CD4-positive, alpha-beta memory T cell (primary cell): ENCODE results near the gene ZNF80. TPM values are rescaled to one million over a fixed set of nuclear protein-coding genes. Genes with fewer than 3 reads are reported as not detected.
"Not testable (repeated sequence)": the region's sequence is repeated elsewhere in the genome, so short reads cannot be mapped to it uniquely, and the experiment has no call there.

Experiments used
- CTCF ChIA-PET: fragments of 350-600 bp; sonication (Branson Sonifier 250); formaldehyde crosslinking; loops from one replicate; lab custom pipeline; 2021; ENCODE audit warnings: inconsistent platforms; ENCODE audit not compliant: partially characterized antibody; lab: Charles Lee
- POLR2A ChIA-PET: fragments of 350-600 bp; sonication (Branson Sonifier 250); formaldehyde crosslinking; loops from one replicate; lab custom pipeline; 2021; ENCODE audit not compliant: partially characterized antibody; lab: Charles Lee
- DNase-seq, 5 donors: peaks; one replicate each; pipeline versions ENCODE4 v3.0.0 to v3.0.0-alpha.2; 2020 to 2022; ENCODE audit warnings: mixed read lengths in 1 of 5
- H3K27ac ChIP-seq: one replicate; pipeline ENCODE4 v1.7.0; 2013; ENCODE audit warnings: low read depth, low read length
- H3K27me3 ChIP-seq: 2 replicates; pipeline ENCODE4 v1.7.0; 2013; ENCODE audit warnings: mild to moderate bottlenecking, low read length, moderate library complexity; ENCODE audit not compliant: insufficient read depth
- H3K36me3 ChIP-seq: 2 replicates; pipeline ENCODE4 v1.7.0; 2013; ENCODE audit warnings: mild to moderate bottlenecking, low read length, moderate library complexity; ENCODE audit not compliant: insufficient read depth
- H3K4me1 ChIP-seq: 2 replicates; pipeline ENCODE4 v1.7.0; 2013; ENCODE audit warnings: mild to moderate bottlenecking, low read length, moderate library complexity; ENCODE audit not compliant: insufficient read depth
- H3K4me3 ChIP-seq, 2 donors: one replicate each; pipeline ENCODE4 v1.7.0; 2013; ENCODE audit warnings: low read length in 2 of 2, mild to moderate bottlenecking in 1 of 2
- H3K9me3 ChIP-seq, 2 donors: one replicate each; pipeline ENCODE4 v1.7.0; 2013; ENCODE audit warnings: low read length in 2 of 2, control low read depth in 1 of 2; ENCODE audit not compliant: control insufficient read depth in 1 of 2
- H3K27ac Mint-ChIP-seq, 7 donors: one replicate each; pipeline ENCODE4 v1.8.0; 2020 to 2021; ENCODE audit warnings: mixed read lengths in 7 of 7, mild to moderate bottlenecking in 6 of 7, inconsistent platforms in 3 of 7, moderate library complexity in 3 of 7
- H3K27me3 Mint-ChIP-seq, 2 donors: one replicate each; pipeline ENCODE4 v1.8.0; 2020 to 2021; ENCODE audit warnings: mixed read lengths in 2 of 2
- H3K36me3 Mint-ChIP-seq, 2 donors: one replicate each; pipeline ENCODE4 v1.8.0; 2020 to 2021; ENCODE audit warnings: mixed read lengths in 2 of 2, inconsistent platforms in 1 of 2, mild to moderate bottlenecking in 1 of 2
- H3K4me1 Mint-ChIP-seq, 4 donors: one replicate each; pipeline ENCODE4 v1.8.0; 2020 to 2021; ENCODE audit warnings: mixed read lengths in 4 of 4, mild to moderate bottlenecking in 1 of 4
- H3K4me3 Mint-ChIP-seq, 8 donors: one replicate each; pipeline ENCODE4 v1.8.0; 2020 to 2021; ENCODE audit warnings: mixed read lengths in 8 of 8, mild to moderate bottlenecking in 7 of 8, moderate library complexity in 6 of 8, inconsistent platforms in 3 of 8
- H3K9me3 Mint-ChIP-seq, 8 donors: one replicate each; pipeline ENCODE4 v1.8.0; 2020 to 2021; ENCODE audit warnings: mixed read lengths in 8 of 8, mild to moderate bottlenecking in 5 of 8, inconsistent platforms in 3 of 8, moderate library complexity in 1 of 8
- intact Hi-C: fragments of 100-400 bp; cut with micrococcal nuclease; formaldehyde crosslinking; loops from one replicate; pipeline ENCODE4 v1.15.1; 2023
- polyA plus RNA-seq, 2 donors: library from polyadenylated mRNA; unstranded; fragments of 300-500 nt; fragmentation: Illumina TruSeq; gene quantifications; one replicate each; pipeline ENCODE4 v1.2.3, GENCODE V29; 2021
- total RNA-seq, 2 experiments: library from RNA; stranded (reverse); gene quantifications; one replicate each; pipeline ENCODE4 v1.2.3, GENCODE V29; 2021

Gene ZNF80
- 1 to 10 TPM; 1.1 TPM for total RNA-seq
- polyA plus RNA-seq, result under 1 TPM; 0.34 to 0.64 TPM

GRCh38 chr3:114237478-114237877 is at the start of gene ZNF80:
Gene ZNF80, minus strand, starts transcription at chr3:114237578. Its CDS starts 504 bp downstream, at chr3:114237074.
- DNase-seq, H3K9me3 ChIP-seq, intact Hi-C loops, H3K9me3 Mint-ChIP-seq, H3K36me3 ChIP-seq, H3K27me3 Mint-ChIP-seq, H3K36me3 Mint-ChIP-seq, H3K27me3 ChIP-seq, H3K27ac ChIP-seq, H3K4me3 ChIP-seq: not testable (repeated sequence)
- H3K4me3 Mint-ChIP-seq, result peak within 1 kb of the TSS; percentile 6 to 83 (median 60)
- H3K4me1 ChIP-seq, result peaks cover 47% of the 10 kb centered on the region
- peak within 1 kb of the TSS in 6 of 7 donors; percentile 42 to 92 (median 77) for H3K27ac Mint-ChIP-seq
- ChIA-PET POLR2A (interaction anchor here (7.9 to 9.2 kb wide), 2 partner anchors 14 to 22 kb away, joined by 103 to 188 read pairs; no protein-coding TSS in a partner anchor), CTCF (interaction anchor here (1.5 to 7.5 kb wide), 3 partner anchors 10 to 53 kb away, joined by 5 to 44 read pairs (median 7); no protein-coding TSS in a partner anchor)
- peaks cover 35 to 55% (median 44%) of the 10 kb centered on the region in 4 donors for H3K4me1 Mint-ChIP-seq

- Histone ChIP-seq H3K4me1 (peaks cover 30% of the 10 kb centered on the region), H3K27ac (peak overlapping the region; percentile 50), H3K9me3 (no peaks in the 10 kb centered on the region), H3K4me3 (peak overlapping the region in 1 of 2 donors; percentile 21), H3K36me3 (no peaks in the 10 kb centered on the region), H3K27me3 (no peaks in the 10 kb centered on the region)
- no peaks in the 10 kb centered on the region for H3K27me3 Mint-ChIP-seq
- ChIA-PET POLR2A (interaction anchor here (0.8 to 4.7 kb wide), 8 partner anchors 8 to 72 kb away, joined by 3 to 59 read pairs (median 11); partner anchors contain the start of gene TIGIT), CTCF (interaction anchor here (1.0 to 11.3 kb wide), 12 partner anchors 8 to 133 kb away, joined by 3 to 153 read pairs (median 6); no protein-coding TSS in a partner anchor)
- peaks cover 0 to 5% of the 10 kb centered on the region in 2 donors for H3K36me3 Mint-ChIP-seq
- no peak for DNase-seq
- H3K4me1 Mint-ChIP-seq, result peaks cover 14 to 35% (median 28%) of the 10 kb centered on the region in 4 donors
- H3K27ac Mint-ChIP-seq, result peak overlapping the region; percentile 90 to 96 (median 95)
- peak overlapping the region; percentile 21 to 88 (median 86) for H3K4me3 Mint-ChIP-seq
- H3K9me3 Mint-ChIP-seq, result peaks cover 0 to 4% (median 0%) of the 10 kb centered on the region in 8 donors
- intact Hi-C loops, result no loop called here
Measured at GRCh38 chr3:114286266-114286665, 48.9 kb upstream of the ZNF80 start.

GRCh38 chr3:114285648-114286230 is 48.4 kb upstream of the ZNF80 start:
- Mint-ChIP-seq H3K4me3 (peak overlapping the region; percentile 21 to 88 (median 86)), H3K9me3 (peaks cover 0 to 4% (median 0%) of the 10 kb centered on the region in 8 donors), H3K27me3 (no peaks in the 10 kb centered on the region), H3K4me1 (peaks cover 11 to 29% (median 24%) of the 10 kb centered on the region in 4 donors), H3K27ac (peak overlapping the region; percentile 90 to 96 (median 95)), H3K36me3 (peaks cover 0 to 5% of the 10 kb centered on the region in 2 donors)
- no peaks in the 10 kb centered on the region for H3K9me3 ChIP-seq
- peak overlapping the region in 1 of 2 donors; percentile 21 for H3K4me3 ChIP-seq
- no peaks in the 10 kb centered on the region for H3K27me3 ChIP-seq
- H3K36me3 ChIP-seq, result no peaks in the 10 kb centered on the region
- H3K27ac ChIP-seq, result peak overlapping the region; percentile 50
- intact Hi-C loops, result no loop called here
- ChIA-PET CTCF (interaction anchor here (0.7 to 5.0 kb wide), 16 partner anchors 9 to 134 kb away, joined by 3 to 55 read pairs (median 4); no protein-coding TSS in a partner anchor), POLR2A (interaction anchor here (0.6 to 4.7 kb wide), 11 partner anchors 8 to 77 kb away, joined by 3 to 59 read pairs (median 9); partner anchors contain the start of gene TIGIT)
- peaks cover 25% of the 10 kb centered on the region for H3K4me1 ChIP-seq
- peak in 3 of 5 donors; percentile 29 to 43 (median 37) for DNase-seq

- Mint-ChIP-seq H3K4me3 (peak overlapping the region in 1 of 8 donors; percentile 4), H3K4me1 (peaks cover 11 to 25% (median 21%) of the 10 kb centered on the region in 4 donors), H3K9me3 (peaks cover 0 to 4% (median 0%) of the 10 kb centered on the region in 8 donors), H3K36me3 (peaks cover 0 to 5% of the 10 kb centered on the region in 2 donors), H3K27ac (peak overlapping the region in 4 of 7 donors; percentile 3 to 96 (median 90)), H3K27me3 (no peaks in the 10 kb centered on the region)
- Histone ChIP-seq H3K9me3 (no peaks in the 10 kb centered on the region), H3K27ac (no peak overlapping the region), H3K4me3 (no peak overlapping the region), H3K4me1 (peaks cover 18% of the 10 kb centered on the region), H3K27me3 (no peaks in the 10 kb centered on the region), H3K36me3 (no peaks in the 10 kb centered on the region)
- POLR2A ChIA-PET, result interaction anchor here (1.2 to 4.7 kb wide), 7 partner anchors 9 to 70 kb away, joined by 3 to 59 read pairs (median 11); partner anchors contain the start of gene TIGIT
- CTCF ChIA-PET, result interaction anchor here (0.9 to 5.0 kb wide), 11 partner anchors 10 to 134 kb away, joined by 4 to 55 read pairs (median 5); no protein-coding TSS in a partner anchor
- intact Hi-C loops, result no loop called here
- no peak for DNase-seq
Measured at GRCh38 chr3:114284644-114285043, 47.3 kb upstream of the ZNF80 start.

GRCh38 chr3:114276856-114277255 is 39.5 kb upstream of the ZNF80 start:
- H3K9me3 Mint-ChIP-seq, H3K36me3 Mint-ChIP-seq, H3K27ac Mint-ChIP-seq, H3K4me1 Mint-ChIP-seq, POLR2A ChIA-PET, H3K4me3 Mint-ChIP-seq, H3K9me3 ChIP-seq, H3K27me3 ChIP-seq, H3K27me3 Mint-ChIP-seq, CTCF ChIA-PET, H3K36me3 ChIP-seq, H3K4me1 ChIP-seq, H3K4me3 ChIP-seq, intact Hi-C loops, H3K27ac ChIP-seq, DNase-seq: not testable (repeated sequence)

GRCh38 chr3:114274929-114275328 is 37.6 kb upstream of the ZNF80 start:
- Histone ChIP-seq H3K36me3 (no peaks in the 10 kb centered on the region), H3K4me1 (no peaks in the 10 kb centered on the region), H3K4me3 (no peak overlapping the region), H3K27ac (no peak overlapping the region), H3K27me3 (no peaks in the 10 kb centered on the region), H3K9me3 (no peaks in the 10 kb centered on the region)
- no peak overlapping the region for H3K4me3 Mint-ChIP-seq
- ChIA-PET CTCF (interaction anchor here (1.3 to 1.8 kb wide), 2 partner anchors 16 to 24 kb away, joined by 3 to 4 read pairs; no protein-coding TSS in a partner anchor), POLR2A (no interaction called here)
- H3K4me1 Mint-ChIP-seq, result peaks cover 0 to 1% (median 0%) of the 10 kb centered on the region in 4 donors
- H3K27ac Mint-ChIP-seq, result no peak overlapping the region
- H3K36me3 Mint-ChIP-seq, result peaks cover 0 to 3% of the 10 kb centered on the region in 2 donors
- no peak for DNase-seq
- no peaks in the 10 kb centered on the region for H3K27me3 Mint-ChIP-seq
- intact Hi-C loops, result no loop called here
- H3K9me3 Mint-ChIP-seq, result peaks cover 0 to 11% (median 5%) of the 10 kb centered on the region in 8 donors

GRCh38 chr3:114272271-114272670 is 34.9 kb upstream of the ZNF80 start:
- Mint-ChIP-seq H3K4me3 (no peak overlapping the region), H3K4me1 (peaks cover 0 to 1% (median 0%) of the 10 kb centered on the region in 4 donors), H3K36me3 (peaks cover 1 to 10% of the 10 kb centered on the region in 2 donors), H3K9me3 (peaks cover 0 to 17% (median 15%) of the 10 kb centered on the region in 8 donors), H3K27ac (no peak overlapping the region), H3K27me3 (no peaks in the 10 kb centered on the region)
- H3K4me1 ChIP-seq, result no peaks in the 10 kb centered on the region
- DNase-seq, result no peak
- H3K27ac ChIP-seq, result no peak overlapping the region
- H3K36me3 ChIP-seq, result no peaks in the 10 kb centered on the region
- H3K9me3 ChIP-seq, result no peaks in the 10 kb centered on the region
- intact Hi-C loops, result no loop called here
- CTCF ChIA-PET, result interaction anchor here (2.8 kb wide), 1 partner anchor 19 kb away, joined by 8 read pairs; no protein-coding TSS in a partner anchor
- H3K4me3 ChIP-seq, result no peak overlapping the region
- no peaks in the 10 kb centered on the region for H3K27me3 ChIP-seq
- POLR2A ChIA-PET, result interaction anchor here (1.6 kb wide), 1 partner anchor 59 kb away, joined by 6 read pairs; no protein-coding TSS in a partner anchor
